HG03342 (cell line): ENCODE data around the gene STUB1.
A peak's percentile ranks its signal among the peaks of the same experiment; 100 is the strongest.

ENCODE experiments used
- ATAC-seq: cut with Tn5 transposase; IDR thresholded peaks from one replicate; pipeline ENCODE4 v1.9.1; 2021; ENCODE audit warnings: mild to moderate bottlenecking, moderate library complexity; ENCODE audit not compliant: unreplicated experiment

Gene STUB1

DNA sequence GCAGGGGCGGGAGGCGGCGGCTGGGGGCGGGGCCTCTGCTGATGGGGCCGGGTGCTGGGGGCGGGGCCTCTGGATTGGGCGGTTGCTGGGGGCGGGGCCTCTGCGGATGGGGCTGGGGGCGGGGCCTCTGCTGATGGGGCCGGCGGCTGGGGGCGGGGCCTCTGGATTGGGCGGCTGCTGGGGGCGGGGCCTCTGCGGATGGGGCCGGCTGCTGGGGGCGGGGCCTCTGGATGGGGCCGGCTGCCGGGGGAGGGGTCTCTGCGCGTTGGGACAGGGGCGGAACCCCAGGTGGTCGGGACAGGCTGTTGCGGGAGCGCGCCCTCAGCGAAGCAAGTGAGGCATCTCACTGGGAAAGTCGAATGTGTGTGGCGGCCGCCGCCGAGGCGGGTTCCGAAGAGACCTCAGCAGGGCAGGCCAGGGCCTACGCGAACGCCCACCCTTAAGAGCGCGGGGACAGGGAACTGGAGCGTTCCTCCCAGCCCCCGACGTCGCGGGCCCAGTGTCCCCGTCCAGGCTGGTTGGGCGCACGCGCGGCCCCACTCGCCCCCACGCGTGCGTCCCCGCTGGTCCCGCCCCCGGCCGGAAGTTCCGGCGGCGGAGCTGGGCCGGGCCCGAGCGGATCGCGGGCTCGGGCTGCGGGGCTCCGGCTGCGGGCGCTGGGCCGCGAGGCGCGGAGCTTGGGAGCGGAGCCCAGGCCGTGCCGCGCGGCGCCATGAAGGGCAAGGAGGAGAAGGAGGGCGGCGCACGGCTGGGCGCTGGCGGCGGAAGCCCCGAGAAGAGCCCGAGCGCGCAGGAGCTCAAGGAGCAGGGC, at the start of gene STUB1:
TSS of gene STUB1 (plus strand) at position 597 of the 811 bp plus-strand sequence. CDS start at position 713, 116 bp downstream.
- ATAC-seq, result peak; percentile 31

DNA sequence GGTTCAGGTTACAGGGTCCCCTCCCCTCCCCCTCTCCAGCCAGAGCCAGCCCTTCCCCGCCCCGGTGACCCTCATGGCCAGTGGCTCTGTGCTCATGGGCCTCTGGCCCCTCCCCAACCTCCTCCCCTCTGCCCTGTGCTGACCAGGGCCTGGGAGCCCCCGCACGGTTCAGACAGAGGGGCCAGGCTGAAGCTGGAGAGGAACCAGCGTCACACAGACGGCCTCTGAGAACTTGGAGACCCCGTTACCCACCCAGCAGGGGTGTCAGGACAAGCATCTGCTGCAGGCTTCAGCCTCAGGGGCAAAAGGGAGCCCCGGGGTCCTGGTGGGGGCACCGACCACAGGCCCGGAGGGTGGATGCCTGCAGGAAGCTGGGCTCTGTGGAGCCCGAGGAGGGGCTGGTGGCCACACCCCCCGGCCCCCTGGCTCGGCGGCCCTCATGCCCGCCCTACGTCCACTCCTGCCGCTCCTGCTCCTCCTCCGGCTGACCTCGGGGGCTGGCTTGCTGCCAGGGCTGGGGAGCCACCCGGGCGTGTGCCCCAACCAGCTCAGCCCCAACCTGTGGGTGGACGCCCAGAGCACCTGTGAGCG, 49.3 kb upstream of the STUB1 start, which contains the start of gene WFIKKN1:
TSS of gene WFIKKN1 (plus strand) at position 171 of the 591 bp plus-strand sequence. CDS start at position 440, 269 bp downstream.
- no peak for ATAC-seq

DNA sequence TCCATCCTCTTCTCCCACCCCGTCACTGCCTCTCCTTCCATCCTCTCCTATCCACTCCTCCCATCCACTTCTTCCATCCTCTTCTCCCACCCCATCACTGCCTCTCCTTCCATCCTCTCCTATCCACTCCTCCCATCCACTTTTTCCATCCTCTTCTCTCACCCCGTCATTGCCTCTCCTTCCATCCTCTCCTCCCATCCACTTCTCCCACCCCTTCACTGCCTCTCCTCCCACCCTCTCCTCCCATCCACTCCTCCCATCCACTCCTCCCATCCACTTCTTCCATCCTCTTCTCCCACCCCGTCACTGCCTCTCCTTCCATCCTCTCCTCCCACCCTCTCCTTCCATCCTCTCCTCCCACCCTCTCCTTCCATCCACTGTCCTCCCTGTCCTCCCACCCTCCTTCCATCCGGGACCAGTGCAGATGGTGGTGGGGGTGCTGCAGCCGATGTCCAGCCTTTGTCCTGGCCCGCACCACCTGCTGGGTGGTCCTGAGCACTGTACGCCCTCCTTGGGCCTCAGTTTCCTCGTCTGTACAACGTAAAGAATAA, 48.3 kb upstream of the STUB1 start:
- no peak for ATAC-seq

DNA sequence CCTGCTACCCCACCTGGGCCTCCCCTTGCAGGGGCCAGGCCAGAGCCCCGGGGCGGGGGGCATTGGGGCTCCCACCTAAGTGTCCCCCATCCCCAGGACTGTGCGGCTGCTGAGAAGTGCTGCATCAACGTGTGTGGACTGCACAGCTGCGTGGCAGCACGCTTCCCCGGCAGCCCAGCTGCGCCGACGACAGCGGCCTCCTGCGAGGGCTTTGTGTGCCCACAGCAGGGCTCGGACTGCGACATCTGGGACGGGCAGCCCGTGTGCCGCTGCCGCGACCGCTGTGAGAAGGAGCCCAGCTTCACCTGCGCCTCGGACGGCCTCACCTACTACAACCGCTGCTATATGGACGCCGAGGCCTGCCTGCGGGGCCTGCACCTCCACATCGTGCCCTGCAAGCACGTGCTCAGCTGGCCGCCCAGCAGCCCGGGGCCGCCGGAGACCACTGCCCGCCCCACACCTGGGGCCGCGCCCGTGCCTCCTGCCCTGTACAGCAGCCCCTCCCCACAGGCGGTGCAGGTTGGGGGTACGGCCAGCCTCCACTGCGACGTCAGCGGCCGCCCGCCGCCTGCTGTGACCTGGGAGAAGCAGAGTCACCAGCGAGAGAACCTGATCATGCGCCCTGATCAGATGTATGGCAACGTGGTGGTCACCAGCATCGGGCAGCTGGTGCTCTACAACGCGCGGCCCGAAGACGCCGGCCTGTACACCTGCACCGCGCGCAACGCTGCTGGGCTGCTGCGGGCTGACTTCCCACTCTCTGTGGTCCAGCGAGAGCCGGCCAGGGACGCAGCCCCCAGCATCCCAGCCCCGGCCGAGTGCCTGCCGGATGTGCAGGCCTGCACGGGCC, 47.5 kb upstream of the STUB1 start:
- ATAC-seq, result no peak

DNA sequence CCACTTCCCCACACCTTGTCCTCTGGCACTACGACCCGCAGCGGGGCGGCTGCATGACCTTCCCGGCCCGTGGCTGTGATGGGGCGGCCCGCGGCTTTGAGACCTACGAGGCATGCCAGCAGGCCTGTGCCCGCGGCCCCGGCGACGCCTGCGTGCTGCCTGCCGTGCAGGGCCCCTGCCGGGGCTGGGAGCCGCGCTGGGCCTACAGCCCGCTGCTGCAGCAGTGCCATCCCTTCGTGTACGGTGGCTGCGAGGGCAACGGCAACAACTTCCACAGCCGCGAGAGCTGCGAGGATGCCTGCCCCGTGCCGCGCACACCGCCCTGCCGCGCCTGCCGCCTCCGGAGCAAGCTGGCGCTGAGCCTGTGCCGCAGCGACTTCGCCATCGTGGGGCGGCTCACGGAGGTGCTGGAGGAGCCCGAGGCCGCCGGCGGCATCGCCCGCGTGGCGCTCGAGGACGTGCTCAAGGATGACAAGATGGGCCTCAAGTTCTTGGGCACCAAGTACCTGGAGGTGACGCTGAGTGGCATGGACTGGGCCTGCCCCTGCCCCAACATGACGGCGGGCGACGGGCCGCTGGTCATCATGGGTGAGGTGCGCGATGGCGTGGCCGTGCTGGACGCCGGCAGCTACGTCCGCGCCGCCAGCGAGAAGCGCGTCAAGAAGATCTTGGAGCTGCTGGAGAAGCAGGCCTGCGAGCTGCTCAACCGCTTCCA, 46.7 kb upstream of the STUB1 start:
- no peak for ATAC-seq

DNA sequence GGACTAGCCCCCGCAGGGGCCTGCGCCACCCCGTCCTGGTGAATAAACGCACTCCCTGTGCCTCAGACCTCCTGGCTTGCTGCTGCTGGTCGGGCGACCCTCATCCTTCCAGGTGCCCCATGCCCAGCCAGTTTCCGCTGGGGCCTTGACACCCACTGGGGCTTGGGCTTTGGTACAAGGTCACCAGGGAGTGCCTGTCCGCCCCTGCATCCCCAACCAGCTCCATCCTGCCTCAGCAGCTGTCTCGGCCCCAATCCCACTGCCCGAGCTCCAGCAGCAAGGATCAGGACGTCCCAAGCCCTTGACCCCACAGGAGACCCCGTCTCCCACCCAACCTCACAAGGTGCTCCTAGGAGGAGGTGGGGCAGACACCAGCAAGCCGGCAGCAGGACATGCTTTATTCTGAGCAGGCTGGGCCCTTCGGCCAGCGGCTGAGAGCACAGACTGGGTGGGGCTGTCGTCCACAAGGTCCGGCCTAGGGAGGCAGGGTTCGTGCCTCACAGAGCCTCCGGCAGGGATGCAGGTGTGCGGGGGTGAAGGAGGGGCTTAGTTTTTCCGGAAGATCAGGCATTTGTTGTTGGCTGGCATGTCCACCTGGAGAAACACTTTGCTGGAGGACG, 46.0 kb upstream of the STUB1 start:
- no peak for ATAC-seq

DNA sequence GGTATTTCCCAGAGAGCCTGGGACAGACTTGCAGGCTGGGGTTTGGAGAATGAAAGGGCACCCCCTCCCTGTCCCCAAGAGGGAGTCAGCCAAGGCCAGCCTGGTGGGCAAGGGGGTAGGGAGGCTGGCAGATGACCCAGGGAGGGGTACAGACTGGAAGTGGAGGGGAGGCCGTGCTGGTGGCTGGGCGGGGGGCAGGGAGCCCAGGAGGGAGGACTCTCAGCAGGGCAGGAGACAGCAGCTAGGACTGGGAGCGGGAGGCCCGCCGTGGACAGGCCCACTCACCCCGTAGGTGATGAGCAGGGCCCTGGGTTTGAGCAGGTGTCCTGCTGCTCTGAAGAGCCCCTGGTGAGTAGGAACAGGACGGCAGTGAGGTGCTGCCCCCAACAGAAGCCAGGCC, 45.2 kb upstream of the STUB1 start:
- ATAC-seq, result no peak

DNA sequence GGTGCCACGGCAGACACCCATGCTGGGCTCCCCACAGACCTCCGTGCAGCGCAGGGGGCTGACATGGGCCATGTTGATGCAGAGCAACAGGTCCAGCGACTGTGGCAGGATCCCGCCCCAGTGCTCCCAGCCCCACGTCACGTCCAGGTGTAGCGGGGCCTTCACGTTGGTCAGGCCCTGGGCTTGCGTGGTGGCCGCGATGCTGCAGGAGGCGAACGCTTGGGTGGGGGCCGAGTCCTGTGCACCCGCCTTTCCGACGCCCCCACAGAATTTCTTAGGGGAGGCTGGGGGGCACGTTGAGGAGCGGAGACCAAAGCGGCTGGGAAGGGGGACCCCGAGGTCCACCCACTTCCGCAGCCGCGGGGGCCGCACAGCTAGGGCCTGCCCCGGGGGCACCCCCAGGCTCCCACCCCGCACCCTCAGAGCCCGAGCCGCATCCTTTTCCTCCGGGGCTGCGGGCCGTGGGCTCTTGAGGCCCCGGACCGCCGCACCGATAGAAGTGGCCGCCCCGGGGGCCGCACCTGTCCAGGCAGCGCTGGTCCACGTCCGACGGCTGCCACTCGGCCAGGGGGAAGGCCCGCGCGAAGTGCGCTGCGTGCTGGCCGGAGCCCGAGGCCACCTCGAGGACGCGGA, 44.5 kb upstream of the STUB1 start:
- ATAC-seq, result peak; percentile 2

DNA sequence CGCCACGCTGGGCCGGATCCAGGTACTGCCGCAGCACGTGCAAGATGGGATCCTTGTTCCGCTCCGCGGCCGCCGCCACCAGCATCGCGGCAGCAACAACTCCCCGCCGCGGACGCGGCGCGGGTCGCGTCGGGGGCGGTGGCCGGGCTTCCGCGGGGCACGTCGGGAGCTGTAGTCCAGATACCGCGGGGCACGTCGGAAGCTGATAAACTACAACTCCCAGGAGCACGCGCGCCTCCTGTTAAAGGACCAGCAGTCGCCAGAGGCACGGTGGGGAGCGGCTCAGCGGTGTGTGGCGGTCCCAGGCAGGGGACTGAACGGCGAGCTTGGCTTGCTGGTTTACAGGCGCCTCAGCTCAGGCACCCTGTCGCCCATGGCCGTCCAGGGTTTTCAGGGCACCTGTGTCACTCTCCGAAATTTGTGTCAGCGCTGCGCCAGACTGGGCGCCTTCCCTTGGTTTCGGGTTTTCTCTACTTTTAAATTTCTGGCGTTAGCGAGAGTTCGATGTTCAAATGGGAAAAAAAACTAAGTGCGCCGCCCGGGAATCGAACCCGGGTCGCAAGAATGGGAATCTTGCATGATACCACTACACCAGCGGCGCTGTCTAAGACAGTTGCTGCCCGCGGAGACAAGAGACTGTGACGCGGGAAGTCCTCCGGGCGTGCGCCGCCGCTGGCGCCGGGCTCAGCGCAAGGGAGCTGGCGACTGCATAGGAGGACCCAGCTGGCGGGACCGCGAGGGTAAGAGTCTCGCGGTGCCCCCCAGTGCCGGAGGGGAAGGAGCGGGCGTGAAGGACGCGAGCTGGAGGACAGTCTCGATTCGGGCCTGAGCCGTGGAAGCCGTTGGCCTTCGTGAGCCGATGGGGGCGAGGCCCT, 43.8 kb upstream of the STUB1 start, which contains the start of gene METTL26:
TSS of gene METTL26 (minus strand) at position 100 of the 875 bp plus-strand sequence. CDS start at position 85, 15 bp downstream.
- ATAC-seq, result peak; percentile 65

DNA sequence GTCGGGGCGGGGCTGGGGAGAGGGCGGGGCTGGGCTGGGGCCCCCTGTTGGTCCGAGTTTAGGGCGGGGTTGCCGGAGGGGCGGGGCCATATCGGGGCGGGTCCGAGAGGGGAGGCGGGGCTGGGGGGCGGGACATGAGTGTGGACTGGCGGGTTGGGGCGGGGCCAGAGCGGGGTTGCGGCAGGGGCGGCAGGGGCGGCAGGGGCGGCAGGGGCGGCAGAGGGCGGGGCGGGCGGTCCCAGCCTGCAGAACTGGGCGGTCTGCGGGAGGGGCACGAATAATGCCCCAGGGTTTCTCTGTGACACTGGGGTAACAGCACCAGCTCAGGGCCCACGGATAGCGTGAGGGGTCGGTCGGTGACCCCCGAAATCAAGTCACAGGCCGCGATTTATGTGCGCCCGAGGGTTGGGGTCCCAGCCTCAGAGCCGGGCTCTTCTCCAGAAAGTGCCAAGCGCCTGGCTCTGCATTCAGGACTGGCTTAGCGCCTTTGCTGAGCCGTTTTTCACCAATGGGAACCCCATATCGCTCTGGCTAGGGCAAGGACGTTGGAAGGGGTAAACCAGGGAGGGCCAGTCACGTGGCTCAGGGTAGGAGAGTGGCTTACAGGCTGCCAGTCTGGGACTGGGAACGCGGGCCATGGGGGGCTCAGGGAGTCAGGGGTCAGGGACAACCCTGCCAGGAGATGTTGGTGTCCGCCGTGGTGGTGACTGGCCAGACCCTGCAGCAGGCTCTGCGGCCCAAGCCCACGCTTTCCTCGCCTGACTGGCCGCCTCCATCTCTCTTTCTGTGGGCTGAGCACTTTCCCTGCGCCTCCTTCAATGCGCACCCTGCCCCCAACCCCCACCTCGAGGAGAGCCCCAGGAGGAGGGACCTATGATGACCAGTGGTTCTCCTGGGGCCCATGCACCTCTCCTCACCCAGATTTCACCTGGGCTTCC, 42.9 kb upstream of the STUB1 start:
- no peak for ATAC-seq

DNA sequence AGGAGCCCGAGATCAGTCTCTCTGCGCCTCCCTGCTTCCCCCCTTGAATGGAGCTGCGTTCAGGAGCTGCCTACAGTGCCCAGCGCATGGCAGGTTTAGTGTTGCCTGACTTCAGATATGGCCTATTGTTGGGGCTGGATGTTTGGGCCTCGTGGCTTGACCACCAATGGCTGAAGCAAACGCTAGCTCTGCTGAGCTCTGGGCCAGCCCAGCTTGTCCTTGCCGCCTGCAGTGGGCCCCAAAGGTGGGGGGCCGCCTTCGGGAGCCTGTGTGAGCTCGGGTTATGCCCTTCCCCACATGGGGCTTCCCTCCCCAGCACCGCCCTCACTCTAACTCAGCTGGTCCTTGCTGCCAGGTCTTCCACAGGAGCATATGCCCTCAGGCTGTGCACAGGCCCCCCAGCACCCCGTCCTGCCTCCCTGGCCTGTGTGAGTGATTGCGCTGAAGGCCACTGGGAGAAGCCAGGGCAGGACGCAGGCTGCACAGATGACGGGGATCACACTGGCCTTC, 42.1 kb upstream of the STUB1 start:
- ATAC-seq, result no peak

DNA sequence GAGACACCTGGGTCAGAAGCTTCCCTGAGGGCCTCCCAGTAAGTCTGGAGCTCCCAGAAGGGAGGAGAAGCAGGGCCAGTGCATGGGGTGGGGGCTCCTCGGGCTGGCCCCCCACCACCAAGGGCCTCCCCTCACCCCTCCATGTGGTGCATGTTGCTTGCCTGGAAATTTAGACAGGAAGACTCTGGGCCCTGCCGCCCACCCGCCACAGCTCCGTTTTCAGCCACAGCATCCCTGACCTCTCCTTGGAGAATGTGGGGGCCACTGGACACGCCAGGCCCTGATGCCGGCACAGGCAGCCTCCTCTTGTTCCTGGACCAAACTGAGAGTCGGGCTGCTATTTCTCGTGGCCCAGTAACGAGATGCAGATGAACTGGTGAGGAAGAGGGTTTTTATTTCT, 41.4 kb upstream of the STUB1 start:
- no peak for ATAC-seq

DNA sequence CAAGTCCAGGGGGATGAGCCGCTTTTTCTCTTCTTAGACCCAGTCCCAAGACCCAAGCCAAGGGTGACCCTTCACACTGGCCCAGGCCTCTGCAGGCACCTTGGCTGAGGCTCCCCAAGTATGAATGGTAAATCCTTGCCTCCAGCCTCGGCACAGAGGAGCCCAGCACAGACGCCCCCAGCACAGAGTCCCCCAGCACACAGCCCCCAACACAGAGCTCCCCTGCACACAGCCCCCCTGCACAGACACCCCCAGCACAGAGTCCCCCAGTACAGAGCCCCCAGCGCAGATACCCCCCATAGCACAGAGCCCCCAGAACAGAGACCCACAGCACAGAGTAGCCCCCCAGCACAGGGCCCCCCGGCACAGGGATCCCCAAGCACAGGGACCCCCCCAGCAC, 39.6 kb upstream of the STUB1 start:
- no peak for ATAC-seq

DNA sequence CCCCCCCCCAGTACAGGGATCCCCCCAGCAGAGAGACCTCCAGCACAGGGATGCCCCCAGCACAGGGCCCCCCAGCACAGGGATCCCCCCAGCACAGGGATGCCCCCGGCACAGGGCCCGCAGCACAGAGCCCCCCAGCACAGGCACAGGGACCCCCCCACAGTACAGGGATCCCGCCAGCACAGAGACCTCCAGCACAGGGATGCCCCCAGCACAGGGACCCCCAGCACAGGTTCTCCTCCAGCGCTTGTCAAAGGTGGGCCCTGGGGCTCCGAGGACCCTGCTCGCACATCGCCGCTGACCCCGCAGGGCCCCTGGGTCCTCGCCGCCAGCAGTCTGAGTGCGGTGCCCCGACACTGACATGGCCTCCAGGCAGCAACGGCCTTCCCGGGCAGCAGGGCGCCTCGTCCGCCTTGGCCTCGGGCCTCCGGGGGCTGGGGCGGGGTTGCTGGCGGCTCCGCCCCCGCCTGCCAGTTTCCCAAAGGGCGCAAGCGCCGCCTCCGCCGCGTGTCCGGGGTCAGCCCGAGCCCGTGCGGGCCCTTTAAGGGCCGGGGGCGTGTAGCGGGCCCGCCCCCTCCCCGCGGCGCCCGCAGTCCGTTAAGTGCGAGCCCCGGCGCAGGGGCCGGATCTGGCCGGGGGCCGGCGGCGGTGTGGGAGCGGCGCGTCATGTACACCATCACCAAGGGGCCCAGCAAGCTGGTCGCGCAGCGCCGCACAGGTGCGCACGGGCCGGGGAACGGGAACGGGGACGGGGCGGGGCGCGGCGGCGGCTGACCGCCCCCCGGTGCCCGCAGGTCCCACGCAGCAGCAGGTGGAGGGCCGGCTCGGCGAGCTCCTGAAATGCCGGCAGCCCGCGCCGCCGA, 38.7 kb upstream of the STUB1 start, which contains the start of gene MCRIP2:
TSS of gene MCRIP2 (plus strand) at position 503 of the 863 bp plus-strand sequence. CDS start at position 667, 164 bp downstream.
- peak; percentile 43 for ATAC-seq

DNA sequence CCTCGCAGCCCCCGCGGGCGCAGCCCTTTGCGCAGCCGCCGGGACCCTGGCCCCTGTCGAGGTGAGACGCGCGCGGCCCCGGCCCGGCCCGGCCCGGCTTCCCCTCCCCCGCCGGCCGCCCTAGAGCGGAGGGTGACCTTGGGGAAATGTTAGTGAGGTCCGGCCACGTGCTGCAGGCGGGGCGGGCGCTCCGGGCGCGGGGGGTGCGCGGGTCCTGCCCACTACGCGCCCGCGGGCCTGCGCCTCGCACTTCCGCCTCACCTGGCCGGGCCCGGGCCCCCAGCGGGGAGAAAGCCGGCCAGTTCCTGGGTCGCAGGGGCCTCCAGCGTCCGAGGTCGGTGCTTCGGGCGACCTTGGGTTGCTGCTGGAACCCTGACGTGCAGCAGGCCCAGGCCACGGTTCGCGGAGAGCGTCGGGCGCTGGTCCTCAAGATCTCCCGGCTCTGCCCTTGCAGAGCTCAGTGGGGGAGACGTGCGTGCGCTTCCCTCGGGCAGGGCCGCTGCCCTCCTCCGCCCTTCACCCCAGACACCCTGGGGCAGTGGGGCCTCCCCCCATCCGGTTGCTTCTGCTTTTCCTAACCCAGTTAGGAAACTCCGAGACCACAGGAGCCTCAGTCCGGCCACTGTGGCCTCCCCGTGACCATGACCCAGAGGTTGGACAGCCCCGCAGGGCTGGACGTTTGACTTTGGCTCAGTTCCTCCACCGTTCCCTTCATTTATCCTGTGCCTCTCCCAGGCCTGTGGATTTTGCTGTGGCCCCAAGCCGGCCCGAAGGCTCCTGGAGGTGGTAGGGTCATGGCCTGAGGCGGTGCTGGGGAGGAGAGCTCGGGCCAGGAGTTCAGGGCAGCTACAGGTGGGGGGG, 37.8 kb upstream of the STUB1 start:
- ATAC-seq, result peak; percentile 21
